Stimulated activated naive B cell treated with anti-CD40 and anti-IgM and Interleukin-4, amounts not matched to agents 10 μg/mL and 1 μg/mL and 100 μg/mL, for 72 hours (primary cell): ENCODE data around the gene GNLY.
"Not testable (repeated sequence)": the region's sequence is repeated elsewhere in the genome, so short reads cannot be mapped to it uniquely, and the experiment has no call there.

Source experiments
- ATAC-seq, 2 donors: fragments of 150-1000 bp; cut with Tn5 transposase; replicated peaks; 2 replicates each; pipeline ENCODE4 v1.10.0; 2021; ENCODE audit warnings: moderate library complexity in 1 of 2
- DNase-seq: peaks from one replicate; pipeline ENCODE4 v3.0.0; 2021
- H3K27ac Mint-ChIP-seq: one replicate; pipeline ENCODE4 v1.8.0; 2022; ENCODE audit warnings: mild to moderate bottlenecking, mixed read lengths
- H3K27me3 Mint-ChIP-seq, 2 donors: one replicate each; pipeline ENCODE4 v1.8.0; 2022; ENCODE audit warnings: mixed read lengths in 2 of 2
- H3K36me3 Mint-ChIP-seq, 2 donors: one replicate each; pipeline ENCODE4 v1.8.0; 2022; ENCODE audit warnings: mixed read lengths in 2 of 2, mild to moderate bottlenecking in 1 of 2
- H3K4me1 Mint-ChIP-seq, 2 donors: one replicate each; pipeline ENCODE4 v1.8.0; 2022; ENCODE audit warnings: mixed read lengths in 2 of 2, mild to moderate bottlenecking in 1 of 2
- H3K4me3 Mint-ChIP-seq, 2 donors: one replicate each; pipeline ENCODE4 v1.8.0; 2022; ENCODE audit warnings: mild to moderate bottlenecking in 2 of 2, mixed read lengths in 2 of 2, moderate library complexity in 1 of 2
- H3K9me3 Mint-ChIP-seq, 2 donors: one replicate each; pipeline ENCODE4 v1.8.0; 2022; ENCODE audit warnings: mixed read lengths in 2 of 2, mild to moderate bottlenecking in 1 of 2

GNLY gene

DNA sequence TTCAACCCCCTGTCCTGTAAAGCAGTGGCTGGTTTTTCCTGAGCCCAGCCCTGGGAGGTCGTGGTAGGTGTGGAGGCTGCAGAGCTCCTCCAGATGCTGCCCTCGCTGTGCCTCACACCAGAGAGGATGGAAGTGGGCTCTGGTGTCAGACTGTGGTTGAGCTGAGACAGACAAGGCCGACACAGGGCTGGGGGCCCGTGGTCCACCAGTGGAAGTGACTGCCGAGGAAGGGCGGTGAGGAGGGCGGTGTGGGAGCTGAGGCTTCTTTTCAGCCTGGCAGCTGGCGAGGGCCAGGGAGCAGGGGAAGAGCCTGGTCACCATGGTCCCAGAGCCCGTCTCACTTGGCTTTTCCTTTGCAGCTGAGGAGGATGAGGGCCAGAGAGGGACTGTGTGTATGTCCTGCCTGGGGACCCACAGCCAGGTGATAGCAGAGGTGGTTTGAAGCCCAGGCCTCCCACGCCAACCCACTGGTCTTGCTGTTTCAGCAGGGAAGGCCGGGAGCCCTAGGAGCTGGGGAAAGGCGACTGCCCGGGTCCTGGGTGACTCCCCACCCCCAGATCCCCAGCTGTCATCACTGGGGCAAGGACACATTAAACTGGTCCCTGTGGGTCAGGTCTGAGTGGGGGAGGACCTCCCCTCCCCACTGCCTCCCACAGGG lies 34.7 kb upstream of the GNLY start:
- no peak overlapping the region for H3K4me3 Mint-ChIP-seq
- H3K36me3 Mint-ChIP-seq = peaks cover 14 to 34% of the 10 kb centered on the region in 2 donors
- no peaks in the 10 kb centered on the region for H3K27me3 Mint-ChIP-seq
- H3K4me1 Mint-ChIP-seq = no peaks in the 10 kb centered on the region
- DNase-seq (no peak), ATAC-seq (no peak)
- no peaks in the 10 kb centered on the region for H3K9me3 Mint-ChIP-seq
- H3K27ac Mint-ChIP-seq = no peak overlapping the region

DNA sequence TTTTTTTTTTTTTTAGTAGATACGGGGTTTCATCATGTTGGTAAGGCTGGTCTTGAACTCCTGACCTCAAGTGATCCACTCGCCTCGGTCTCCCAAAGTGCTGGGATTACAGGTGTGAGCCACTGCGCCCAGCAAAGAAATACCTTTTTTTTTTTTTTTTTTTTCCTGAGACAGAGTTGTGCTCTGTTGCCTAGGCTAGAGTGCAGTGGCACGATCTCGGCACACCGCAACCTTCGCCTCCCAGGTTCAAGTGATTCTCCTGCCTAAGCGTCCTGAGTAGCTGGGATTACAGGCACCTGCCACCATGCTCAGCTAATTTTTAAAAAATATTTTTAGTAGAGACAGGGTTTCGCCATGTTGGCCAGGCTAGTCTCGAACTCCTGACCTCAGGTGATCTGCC lies 33.9 kb upstream of the GNLY start:
- ATAC-seq, H3K4me3 Mint-ChIP-seq, H3K27me3 Mint-ChIP-seq, H3K4me1 Mint-ChIP-seq, DNase-seq, H3K27ac Mint-ChIP-seq, H3K9me3 Mint-ChIP-seq: not testable (repeated sequence)
- H3K36me3 Mint-ChIP-seq = peaks cover 14 to 34% of the 10 kb centered on the region in 2 donors

DNA sequence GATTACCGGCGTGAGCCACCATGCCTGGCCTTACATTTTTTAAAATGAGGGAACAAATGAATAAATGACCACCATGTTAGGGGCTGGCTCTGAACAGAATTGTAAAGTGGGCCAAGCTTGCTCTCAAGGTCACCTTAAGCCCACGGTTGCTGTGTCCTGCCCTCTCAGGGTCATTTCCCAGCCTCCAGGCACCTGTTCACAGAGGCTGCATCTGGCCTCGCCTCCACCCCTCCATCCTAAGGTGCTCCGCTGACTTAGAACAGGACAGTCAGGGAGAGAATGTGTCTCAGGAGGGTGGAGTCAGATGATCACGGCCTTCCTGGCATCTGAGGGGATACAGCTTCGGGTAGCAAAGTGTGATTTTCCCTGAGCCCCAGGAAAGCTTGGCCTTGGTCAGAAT lies 33.4 kb upstream of the GNLY start:
- ATAC-seq (no peak), DNase-seq (no peak)
- Mint-ChIP-seq H3K36me3 (peaks cover 14 to 34% of the 10 kb centered on the region in 2 donors), H3K4me1 (no peaks in the 10 kb centered on the region), H3K27ac (no peak overlapping the region), H3K4me3 (no peak overlapping the region), H3K27me3 (no peaks in the 10 kb centered on the region), H3K9me3 (no peaks in the 10 kb centered on the region)

DNA sequence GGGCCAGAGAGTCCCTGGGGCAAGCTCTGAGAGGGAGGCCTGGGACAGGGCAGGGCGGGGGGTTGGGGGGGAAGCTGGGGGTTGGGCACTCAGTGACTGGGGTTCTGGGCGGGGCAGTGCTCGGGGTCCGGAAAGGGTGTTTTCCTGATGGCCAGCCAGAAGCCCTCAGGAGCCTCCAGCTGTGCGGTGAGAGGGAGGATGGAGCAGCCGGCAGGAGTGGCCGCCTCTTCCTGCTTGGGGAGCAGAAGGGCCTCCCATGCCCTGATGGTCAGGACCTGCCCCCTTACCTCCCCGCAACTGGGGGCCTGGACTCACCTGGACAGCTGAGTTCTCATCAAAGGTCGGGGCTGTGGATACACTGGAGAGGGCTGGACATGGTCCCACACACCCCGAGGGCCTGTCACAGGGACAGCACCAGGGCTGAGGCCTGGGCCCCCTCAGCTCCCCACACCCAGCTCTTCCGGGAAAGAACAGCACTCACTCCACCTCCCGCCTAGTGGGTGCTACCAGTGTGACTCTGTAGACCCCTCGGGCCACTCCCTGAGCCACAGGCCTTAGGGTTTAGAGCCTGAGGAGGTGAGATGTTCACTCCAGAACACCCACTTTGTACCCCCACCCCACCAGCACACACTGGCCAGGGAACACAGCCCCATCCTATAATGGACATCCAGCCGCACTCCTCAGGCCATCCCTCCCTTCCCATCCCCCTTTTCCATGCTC lies 32.9 kb upstream of the GNLY start:
- Mint-ChIP-seq H3K36me3 (peaks cover 13 to 28% of the 10 kb centered on the region in 2 donors), H3K27me3 (peaks cover 0 to 4% of the 10 kb centered on the region in 2 donors), H3K4me1 (peaks cover 0 to 3% of the 10 kb centered on the region in 2 donors), H3K27ac (no peak overlapping the region), H3K4me3 (no peak overlapping the region), H3K9me3 (no peaks in the 10 kb centered on the region)
- no peak for DNase-seq
- no peak for ATAC-seq

DNA sequence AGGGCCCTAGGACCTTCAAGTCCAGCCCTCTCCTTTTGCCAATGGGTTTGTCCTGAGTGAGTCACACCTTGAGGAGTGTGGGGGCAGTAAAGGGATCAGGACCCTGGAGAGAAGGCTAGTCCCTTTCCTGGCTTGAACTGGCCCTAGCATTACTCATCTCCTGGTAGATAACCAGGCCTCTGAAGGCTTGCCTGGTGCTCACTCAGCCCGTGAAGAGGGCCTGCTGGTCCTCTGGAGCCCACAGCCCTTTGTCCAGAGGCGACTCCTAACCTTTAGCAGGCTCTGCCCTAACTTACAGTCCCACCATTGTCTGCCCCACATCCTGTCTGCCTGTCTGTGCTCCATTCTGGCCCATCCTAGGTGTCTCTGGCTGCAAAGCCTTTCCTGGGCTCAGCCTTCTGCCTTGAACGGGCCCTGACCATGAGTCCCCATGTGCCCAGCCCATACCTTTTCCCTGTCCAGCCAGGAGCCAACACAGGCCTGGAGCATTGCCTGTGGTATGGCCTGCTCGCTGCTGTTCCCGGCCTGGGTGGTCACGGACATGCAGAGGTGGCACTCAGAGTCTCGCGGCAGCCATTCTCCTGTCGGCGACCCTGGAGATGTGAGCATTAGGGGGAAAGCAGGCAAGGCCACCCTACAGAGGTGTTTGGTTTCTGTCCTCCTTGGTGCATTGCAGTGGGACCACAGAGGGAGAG lies 31.1 kb upstream of the GNLY start:
- H3K4me3 Mint-ChIP-seq = no peak overlapping the region

DNA sequence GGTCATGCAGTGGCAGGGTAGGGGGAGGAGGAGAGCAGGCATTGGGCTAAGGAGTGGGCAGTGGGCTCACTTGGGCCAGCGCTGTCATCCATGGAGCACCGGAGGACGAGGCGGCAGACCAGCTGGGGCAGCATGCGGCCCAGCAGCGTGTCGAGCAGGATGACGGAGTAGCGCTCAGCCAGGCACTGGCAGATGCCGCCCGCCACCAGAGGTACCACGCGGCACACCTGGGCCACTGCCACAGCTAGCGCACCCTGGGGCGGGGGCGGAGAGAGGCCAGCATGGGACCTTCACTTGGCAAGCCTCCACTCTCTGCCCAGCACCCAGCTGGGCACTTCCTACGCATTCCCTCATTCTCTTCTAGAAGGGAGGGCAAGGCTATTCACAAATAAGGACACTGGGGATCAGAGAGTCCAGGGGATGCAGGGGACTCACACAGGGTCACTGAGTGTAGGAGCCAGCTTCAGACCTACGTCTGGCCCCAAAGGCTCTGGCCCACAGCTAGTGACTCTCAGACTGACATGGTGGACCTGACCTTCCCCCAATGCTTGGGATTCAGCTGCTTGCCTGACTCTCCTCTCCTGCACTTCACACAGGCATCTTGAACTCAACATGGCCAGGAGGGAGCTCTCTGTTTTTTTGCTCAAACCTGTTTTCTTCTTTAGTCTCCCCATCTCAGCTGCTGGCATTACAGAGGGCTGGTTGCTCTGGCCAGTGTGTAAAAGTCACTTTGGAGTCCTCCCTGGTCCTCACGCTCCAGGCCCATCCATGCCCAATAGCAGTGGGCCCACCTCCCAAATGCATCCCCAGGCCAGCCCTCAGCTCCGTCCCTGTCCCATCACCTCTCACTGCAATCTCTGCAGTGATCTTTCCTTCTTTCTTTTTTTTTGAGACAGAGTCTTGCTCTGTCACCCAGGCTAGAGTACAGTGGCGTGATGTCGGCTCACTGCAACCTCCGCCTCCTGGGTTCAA lies 30.3 kb upstream of the GNLY start:
- no peak overlapping the region for H3K4me3 Mint-ChIP-seq
- H3K4me1 Mint-ChIP-seq = peaks cover 0 to 4% of the 10 kb centered on the region in 2 donors
- H3K27me3 Mint-ChIP-seq = peaks cover 0 to 6% of the 10 kb centered on the region in 2 donors
- H3K27ac Mint-ChIP-seq = no peak overlapping the region
- no peaks in the 10 kb centered on the region for H3K9me3 Mint-ChIP-seq
- H3K36me3 Mint-ChIP-seq = peaks cover 9 to 14% of the 10 kb centered on the region in 2 donors
- ATAC-seq (no peak), DNase-seq (no peak)

More for the DNA sequence above, 31.1 kb upstream of the GNLY start:
- H3K27me3 Mint-ChIP-seq = peaks cover 0 to 6% of the 10 kb centered on the region in 2 donors
- H3K9me3 Mint-ChIP-seq = no peaks in the 10 kb centered on the region
- DNase-seq = no peak
- peaks cover 0 to 3% of the 10 kb centered on the region in 2 donors for H3K4me1 Mint-ChIP-seq
- peak in 1 of 2 donors; percentile 23 for ATAC-seq
- peaks cover 11 to 18% of the 10 kb centered on the region in 2 donors for H3K36me3 Mint-ChIP-seq
- no peak overlapping the region for H3K27ac Mint-ChIP-seq

DNA sequence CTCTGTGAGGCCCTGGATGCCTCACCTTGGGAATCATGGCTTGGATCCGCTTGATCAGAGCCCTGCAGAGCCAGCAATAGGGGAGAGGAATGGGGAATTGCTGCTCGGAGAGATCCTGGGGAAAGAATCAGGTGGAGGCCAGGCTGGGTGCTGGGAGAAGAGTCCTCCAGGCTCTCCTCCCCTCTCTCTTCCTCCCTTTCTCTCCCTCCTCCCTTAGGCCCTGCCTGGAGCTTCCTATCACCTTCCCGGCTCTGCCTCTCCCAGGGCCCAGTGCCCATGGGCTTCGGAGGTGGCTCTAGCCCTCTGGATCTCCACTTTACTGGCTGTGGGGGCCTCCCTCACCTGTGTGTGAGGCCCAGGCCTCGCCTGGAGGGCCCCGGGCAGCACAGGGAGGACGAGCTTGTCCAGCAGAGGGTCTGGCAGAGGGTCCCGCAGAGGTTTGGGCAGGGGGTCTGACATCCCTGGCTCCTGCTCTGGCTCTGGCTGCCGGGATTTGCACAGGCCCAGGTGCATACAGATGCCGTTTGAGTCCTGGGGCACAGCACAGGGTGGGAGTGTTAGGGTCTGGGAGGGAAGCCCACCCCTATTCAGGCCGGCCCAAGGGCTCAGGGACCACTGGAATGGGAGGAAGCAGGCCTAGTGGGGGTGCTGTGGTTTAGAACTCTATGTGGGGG lies 28.8 kb upstream of the GNLY start:
- Mint-ChIP-seq H3K4me3 (no peak overlapping the region), H3K4me1 (peaks cover 0 to 4% of the 10 kb centered on the region in 2 donors), H3K27me3 (peaks cover 0 to 6% of the 10 kb centered on the region in 2 donors), H3K9me3 (no peaks in the 10 kb centered on the region), H3K27ac (no peak overlapping the region), H3K36me3 (peaks cover 0 to 8% of the 10 kb centered on the region in 2 donors)
- DNase-seq = no peak
- ATAC-seq = no peak

DNA sequence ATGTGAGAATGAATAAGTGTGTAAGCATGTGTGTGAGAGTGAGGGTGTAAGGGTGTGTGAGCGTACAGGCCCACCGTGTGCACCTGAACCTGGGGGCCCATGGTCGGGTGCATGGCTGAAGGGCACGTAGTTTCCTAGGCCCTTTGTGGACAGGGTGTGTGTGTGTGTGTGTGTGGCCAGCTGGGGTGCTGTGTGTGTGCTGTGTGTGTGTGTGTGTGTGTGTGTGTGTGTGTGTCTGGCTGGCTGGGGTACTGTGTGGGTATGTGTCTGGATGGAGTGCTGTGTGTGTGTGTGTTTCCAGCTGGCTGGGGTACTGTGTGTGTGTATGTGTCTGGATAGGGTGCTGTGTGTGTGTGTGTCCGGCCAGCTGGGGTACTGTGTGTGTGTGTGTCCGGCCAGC lies 28.1 kb upstream of the GNLY start:
- peaks cover 0 to 8% of the 10 kb centered on the region in 2 donors for H3K36me3 Mint-ChIP-seq
- ATAC-seq = no peak

DNA sequence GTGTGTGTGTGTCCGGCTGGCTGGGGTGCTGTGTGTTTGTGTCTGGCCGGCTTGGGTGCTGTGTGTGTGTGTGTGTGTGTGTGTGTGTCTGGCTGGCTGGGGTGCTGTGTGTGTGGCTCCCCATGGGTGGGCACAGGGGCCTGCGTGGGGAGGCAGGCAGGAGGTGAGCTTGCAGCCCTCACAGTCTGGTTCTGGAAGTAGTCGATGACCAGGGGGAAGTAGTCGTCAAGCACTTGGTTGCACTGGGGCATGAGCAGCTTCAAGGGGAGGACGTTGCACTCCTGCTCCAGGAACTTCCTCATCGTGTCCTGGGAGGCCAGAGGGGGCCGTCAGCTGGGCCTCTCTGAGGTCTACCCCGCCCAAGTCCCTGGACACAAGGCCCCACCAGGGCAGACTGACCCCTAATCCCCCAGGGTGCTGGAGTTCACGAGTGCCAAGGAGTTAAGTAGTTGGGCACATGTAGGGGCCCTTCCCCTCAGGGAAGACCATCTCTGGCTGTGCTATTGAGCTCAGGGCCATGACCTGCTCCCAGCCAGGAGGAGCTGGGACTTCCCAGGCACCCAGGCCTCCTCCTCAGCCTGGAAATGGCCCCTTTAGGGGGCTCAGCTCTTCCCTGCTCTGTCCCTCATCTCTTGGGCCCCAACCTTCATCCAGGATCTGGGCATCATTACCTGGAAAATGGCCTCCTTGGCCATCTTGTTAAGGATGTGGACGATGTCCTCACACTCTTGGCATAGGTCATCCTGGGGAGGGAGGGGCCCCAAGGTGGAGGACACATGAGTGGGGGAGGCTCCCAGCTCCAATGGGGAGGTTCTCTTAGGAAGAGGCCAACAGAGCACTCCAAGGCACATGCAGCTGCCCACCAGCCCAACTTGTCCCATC lies 27.5 kb upstream of the GNLY start:
- H3K36me3 Mint-ChIP-seq = peaks cover 0 to 8% of the 10 kb centered on the region in 2 donors
- no peak overlapping the region for H3K4me3 Mint-ChIP-seq
- no peaks in the 10 kb centered on the region for H3K9me3 Mint-ChIP-seq
- H3K4me1 Mint-ChIP-seq = peaks cover 0 to 4% of the 10 kb centered on the region in 2 donors
- ATAC-seq (no peak), DNase-seq (no peak)
- no peak overlapping the region for H3K27ac Mint-ChIP-seq
- H3K27me3 Mint-ChIP-seq = peaks cover 0 to 6% of the 10 kb centered on the region in 2 donors

More for the DNA sequence above, 28.1 kb upstream of the GNLY start:
- no peak for DNase-seq
- no peak overlapping the region for H3K27ac Mint-ChIP-seq
- peaks cover 0 to 6% of the 10 kb centered on the region in 2 donors for H3K27me3 Mint-ChIP-seq
- H3K4me3 Mint-ChIP-seq = no peak overlapping the region
- peaks cover 0 to 4% of the 10 kb centered on the region in 2 donors for H3K4me1 Mint-ChIP-seq
- no peaks in the 10 kb centered on the region for H3K9me3 Mint-ChIP-seq

DNA sequence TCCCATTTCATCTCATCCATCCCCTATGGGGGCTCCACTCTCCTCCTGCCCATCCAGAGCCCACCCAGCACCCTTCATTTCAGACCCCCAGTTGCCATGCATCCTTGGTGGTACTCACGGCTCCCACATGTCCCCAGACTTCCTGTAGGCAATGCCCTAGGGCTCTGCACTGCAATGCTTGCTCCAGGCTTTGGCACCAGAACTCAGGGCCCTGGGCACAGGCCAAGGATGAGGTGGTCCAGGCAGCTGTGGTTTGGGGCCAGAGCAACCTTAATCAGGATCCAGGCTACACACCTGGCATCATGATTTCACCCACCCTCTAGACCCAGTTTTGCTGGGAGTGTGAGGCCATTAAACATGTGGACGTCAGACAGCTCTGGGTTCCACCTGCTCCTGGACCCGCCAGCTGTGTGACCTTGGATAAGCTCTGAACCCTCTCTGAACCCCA lies 26.6 kb upstream of the GNLY start:
- DNase-seq = no peak
- Mint-ChIP-seq H3K36me3 (peaks cover 0 to 4% of the 10 kb centered on the region in 2 donors), H3K9me3 (no peaks in the 10 kb centered on the region), H3K27me3 (peaks cover 0 to 6% of the 10 kb centered on the region in 2 donors), H3K4me1 (peaks cover 0 to 8% of the 10 kb centered on the region in 2 donors), H3K27ac (no peak overlapping the region), H3K4me3 (no peak overlapping the region)
- ATAC-seq = no peak

DNA sequence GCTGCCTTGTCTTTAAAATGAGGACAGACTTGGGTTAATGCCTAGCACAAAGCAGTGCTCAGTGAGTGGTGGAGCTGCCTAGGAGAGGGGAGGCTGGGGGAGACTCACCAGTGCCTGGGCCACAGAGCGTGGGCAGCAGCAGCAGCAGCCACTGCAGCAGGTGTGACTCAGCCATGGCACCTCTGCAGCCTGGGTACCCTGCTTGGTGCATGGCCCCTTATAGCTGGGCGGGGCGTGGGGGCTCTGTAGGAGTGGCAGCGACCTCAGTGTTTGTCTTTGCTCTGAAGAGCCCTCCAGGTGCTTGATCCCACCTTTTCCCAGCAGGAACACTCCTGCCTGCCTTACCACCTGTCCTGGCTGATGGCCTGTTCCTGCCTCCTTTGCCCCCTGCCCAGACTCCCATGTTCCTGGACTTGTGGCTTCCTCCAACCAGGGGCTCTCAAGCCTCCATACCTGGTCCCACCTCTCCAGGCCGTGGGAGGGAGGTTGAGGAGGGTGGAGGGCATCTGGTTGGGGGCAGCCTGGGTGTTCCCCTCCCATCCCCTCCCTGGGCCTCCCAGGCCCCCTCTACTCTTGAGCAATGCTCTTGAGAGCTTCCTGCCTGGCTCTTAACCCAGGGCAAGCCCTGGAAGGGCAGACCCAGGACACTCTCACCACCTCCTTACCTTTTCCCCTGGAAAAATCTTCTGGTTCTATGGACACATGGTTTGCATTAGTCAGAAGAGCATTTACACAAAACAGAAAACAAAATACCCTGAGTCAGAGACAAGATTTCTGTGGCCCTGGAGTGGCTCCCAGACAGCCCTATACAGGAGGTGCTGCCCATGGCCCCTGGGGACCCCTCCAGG lies 25.9 kb upstream of the GNLY start, which contains the start of gene SFTPB:
Gene SFTPB (minus strand): TSS at position 191 of the 848 bp plus-strand sequence. CDS start 16 bp downstream, at position 175.
- no peak within 1 kb of the TSS for H3K4me3 Mint-ChIP-seq
- H3K9me3 Mint-ChIP-seq = no peaks in the 10 kb centered on the region
- no peak for DNase-seq
- ATAC-seq = no peak
- H3K4me1 Mint-ChIP-seq = peaks cover 0 to 10% of the 10 kb centered on the region in 2 donors
- H3K27ac Mint-ChIP-seq = peak within 1 kb of the TSS; percentile 83
- H3K36me3 Mint-ChIP-seq = peaks cover 0 to 2% of the 10 kb centered on the region in 2 donors
- peaks cover 0 to 6% of the 10 kb centered on the region in 2 donors for H3K27me3 Mint-ChIP-seq

DNA sequence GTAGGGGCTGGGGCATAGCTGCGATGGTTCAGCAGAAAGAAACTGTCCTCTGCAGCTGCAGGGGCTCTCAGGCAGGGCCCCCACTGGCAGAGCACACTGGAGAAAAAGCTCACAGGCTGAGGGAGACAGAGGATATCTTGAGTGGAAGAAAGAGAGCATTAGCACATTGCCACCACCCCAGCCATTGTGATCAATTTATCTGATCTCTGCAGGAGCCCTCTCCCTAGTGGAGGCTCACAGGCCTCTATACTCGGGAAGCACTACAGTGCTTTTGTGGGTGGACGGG lies 25.4 kb upstream of the GNLY start:
- peaks cover 0 to 10% of the 10 kb centered on the region in 2 donors for H3K4me1 Mint-ChIP-seq
- H3K27me3 Mint-ChIP-seq = peaks cover 0 to 6% of the 10 kb centered on the region in 2 donors
- no peak for ATAC-seq
- DNase-seq = no peak
- peak overlapping the region; percentile 83 for H3K27ac Mint-ChIP-seq
- no peaks in the 10 kb centered on the region for H3K36me3 Mint-ChIP-seq
- H3K9me3 Mint-ChIP-seq = no peaks in the 10 kb centered on the region
- H3K4me3 Mint-ChIP-seq = no peak overlapping the region
